NCI-H460 (cell line): Measurements from ENCODE around the gene LINGO1. TPM values are rescaled to one million over a fixed set of nuclear protein-coding genes. Genes with fewer than 3 reads are reported as not detected.

Source experiments
- DNase-seq: peaks from one replicate; pipeline ENCODE4 v3.0.0-alpha.2; 2016; ENCODE audit warnings: low read depth; ENCODE audit errors: extremely low read depth
- total RNA-seq: library from RNA; depleted of rRNA; stranded (reverse); fragments of >200 nt; shearing (Covaris generic); gene quantifications from 2 replicates; pipeline ENCODE4 v1.2.3, GENCODE V29; 2014

The LINGO1 gene
- total RNA-seq, 1 experiment from 2014 or later, result 0.52 TPM

- peak; percentile 76 for DNase-seq
Measured at GRCh38 chr15:77633134-77633912, 611 bp upstream of the LINGO1 start.

GRCh38 chr15:77631745-77632533 lies 773 bp downstream of the LINGO1 start:
- no peak for DNase-seq

GRCh38 chr15:77630956-77631744 lies 1.6 kb downstream of the LINGO1 start:
- no peak for DNase-seq

GRCh38 chr15:77630056-77630455 lies 2.7 kb downstream of the LINGO1 start:
- DNase-seq, result no peak

- no peak for DNase-seq
Measured at GRCh38 chr15:77629070-77630030, 3.4 kb downstream of the LINGO1 start.

- DNase-seq, result no peak
Measured at GRCh38 chr15:77628010-77628409, 4.7 kb downstream of the LINGO1 start.

GRCh38 chr15:77627581-77627980 lies 5.1 kb downstream of the LINGO1 start:
- DNase-seq, result no peak

GRCh38 chr15:77627067-77627466 lies 5.6 kb downstream of the LINGO1 start:
- no peak for DNase-seq

GRCh38 chr15:77626002-77626401 lies 6.7 kb downstream of the LINGO1 start:
- no peak for DNase-seq

GRCh38 chr15:77625376-77625775 lies 7.3 kb downstream of the LINGO1 start:
- DNase-seq, result no peak

- DNase-seq, result no peak
Measured at GRCh38 chr15:77624868-77625267, 7.8 kb downstream of the LINGO1 start.

- DNase-seq, result no peak
Measured at GRCh38 chr15:77623755-77624524, 8.8 kb downstream of the LINGO1 start.

GRCh38 chr15:77622934-77623754 lies 9.6 kb downstream of the LINGO1 start:
- no peak for DNase-seq

- no peak for DNase-seq
Measured at GRCh38 chr15:77622209-77622933, 10.3 kb downstream of the LINGO1 start.

- no peak for DNase-seq
Measured at GRCh38 chr15:77621847-77622208, 10.9 kb downstream of the LINGO1 start.

GRCh38 chr15:77620960-77621647 lies 11.6 kb downstream of the LINGO1 start:
- no peak for DNase-seq

GRCh38 chr15:77620297-77620696 lies 12.4 kb downstream of the LINGO1 start:
- no peak for DNase-seq
